ENCODE results near the gene USP13. TPM values are rescaled to one million over a fixed set of nuclear protein-coding genes. Genes with fewer than 3 reads are reported as not detected.
"Not testable (repeated sequence)": the region's sequence is repeated elsewhere in the genome, so short reads cannot be mapped to it uniquely, and the experiment has no call there.

The USP13 gene
- polyA plus RNA-seq (2013, experiment 1 of 2; ENCODE audit: insufficient read length): 19.9 TPM
- 12.4 TPM for polyA plus RNA-seq (2013, experiment 2 of 2; ENCODE audit: insufficient read length)

- peak; percentile 87 for DNase-seq
These were observed at the start of gene USP13 for GRCh38 chr3:179652447-179653095. USP13 (plus strand) TSS chr3:179653040; CDS start chr3:179653226, 186 bp downstream.

GRCh38 chr3:179603321-179603720 is 49.5 kb upstream of the USP13 start:
- DNase-seq: no peak

GRCh38 chr3:179603831-179604230 is 49.0 kb upstream of the USP13 start:
- DNase-seq: no peak

GRCh38 chr3:179604321-179605078 is 48.3 kb upstream of the USP13 start, which contains the start of the genes MRPL47 and NDUFB5:
MRPL47 (minus strand) TSS chr3:179604638; CDS start chr3:179604624, 14 bp downstream.
NDUFB5 (plus strand) TSS chr3:179604794; CDS start chr3:179604816, 22 bp downstream.
- peak; percentile 97 for DNase-seq

- no peak for DNase-seq
These were observed 46.2 kb upstream of the USP13 start for GRCh38 chr3:179606534-179607085.

GRCh38 chr3:179608931-179609720 is 43.7 kb upstream of the USP13 start:
- no peak for DNase-seq

GRCh38 chr3:179610066-179610465 is 42.8 kb upstream of the USP13 start:
- no peak for DNase-seq

GRCh38 chr3:179613807-179614206 is 39.0 kb upstream of the USP13 start:
- DNase-seq: peak; percentile 79

- no peak for DNase-seq
These were observed 37.2 kb upstream of the USP13 start for GRCh38 chr3:179615458-179616173.

- DNase-seq: no peak
These were observed 30.8 kb upstream of the USP13 start for GRCh38 chr3:179622023-179622422.

GRCh38 chr3:179624451-179624850 is 28.4 kb upstream of the USP13 start:
- peak; percentile 56 for DNase-seq

- no peak for DNase-seq
These were observed 21.9 kb upstream of the USP13 start for GRCh38 chr3:179630753-179631451.

GRCh38 chr3:179640469-179640868 is 12.4 kb upstream of the USP13 start:
- DNase-seq: no peak

GRCh38 chr3:179642871-179643270 is 10.0 kb upstream of the USP13 start:
- no peak for DNase-seq

GRCh38 chr3:179643837-179644236 is 9.0 kb upstream of the USP13 start:
- not testable (repeated sequence) for DNase-seq

- DNase-seq: no peak
These were observed 6.7 kb upstream of the USP13 start for GRCh38 chr3:179646177-179646576.

GRCh38 chr3:179651687-179652446 is 973 bp upstream of the USP13 start:
- no peak for DNase-seq

- DNase-seq: peak; percentile 80
These were observed 407 bp downstream of the USP13 start for GRCh38 chr3:179653096-179653797.

- DNase-seq: no peak
These were observed 2.4 kb downstream of the USP13 start for GRCh38 chr3:179655236-179655635.

- DNase-seq: no peak
These were observed 5.8 kb downstream of the USP13 start for GRCh38 chr3:179658606-179659005.

All from fibroblast of skin of back (primary cell).